ENCODE measurements around the gene CHPT1.

Gene CHPT1

DNA sequence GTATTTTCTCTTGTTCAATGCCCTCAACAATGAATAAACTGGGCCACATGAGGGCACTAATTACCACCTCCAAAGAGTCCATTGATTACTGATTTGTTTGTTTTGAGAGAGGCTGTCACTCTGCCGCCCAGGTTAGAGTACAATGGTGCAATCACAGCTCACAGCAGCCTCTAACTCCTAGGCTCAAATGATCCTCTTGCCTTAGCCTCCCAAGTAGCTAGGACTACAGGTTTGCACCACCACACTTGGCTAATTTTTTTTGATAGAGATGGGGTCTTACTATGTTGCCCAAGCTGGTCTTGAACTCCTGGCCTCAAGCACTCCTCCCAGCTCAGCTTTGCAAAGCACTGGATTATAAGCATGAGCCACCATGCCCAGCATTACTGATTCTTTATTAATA is 70.1 kb downstream of the CHPT1 start:
- DNase-seq: no peak

- DNase-seq: no peak
These were observed 71.3 kb downstream of the CHPT1 start for GRCh38 chr12:101768781-101769180.

GRCh38 chr12:101769865-101770264 is 72.4 kb downstream of the CHPT1 start:
- DNase-seq: no peak

DNA sequence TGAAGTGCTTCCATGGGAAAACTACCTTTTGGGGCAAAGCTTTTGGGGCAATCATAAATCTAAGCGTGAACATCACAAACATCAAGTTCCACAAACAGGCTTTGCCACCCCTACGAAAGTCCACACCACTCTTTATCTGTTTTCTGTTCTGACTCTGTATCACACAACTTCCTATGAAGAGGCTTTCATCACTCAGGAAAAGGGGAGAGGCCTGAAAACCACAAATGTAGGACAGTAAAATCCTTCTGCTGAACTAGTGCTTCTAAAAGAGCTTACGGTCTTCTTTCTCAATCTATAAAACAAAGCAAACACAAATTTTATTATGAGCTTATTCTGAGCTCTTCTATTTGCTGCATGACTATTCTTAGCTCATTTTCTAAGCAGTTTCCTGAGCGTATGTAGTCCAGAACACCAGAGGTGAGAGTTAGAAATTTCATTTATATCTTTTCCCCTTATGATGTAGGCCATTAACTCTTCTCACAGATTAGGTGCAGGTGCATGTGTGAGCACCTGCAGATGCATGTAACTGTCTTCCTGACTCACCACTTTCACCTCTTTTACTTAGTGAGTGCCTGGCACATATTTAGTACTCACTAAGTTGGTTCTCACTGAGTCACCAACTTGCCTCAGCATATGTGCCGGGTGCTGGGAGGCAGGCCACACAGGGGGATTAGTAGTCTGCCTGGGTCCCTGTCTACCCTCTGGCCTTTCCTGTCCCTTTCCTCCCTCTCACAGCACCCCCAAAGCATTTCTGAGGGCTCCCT is 74.8 kb downstream of the CHPT1 start:
- peak; percentile 87 for DNase-seq

DNA sequence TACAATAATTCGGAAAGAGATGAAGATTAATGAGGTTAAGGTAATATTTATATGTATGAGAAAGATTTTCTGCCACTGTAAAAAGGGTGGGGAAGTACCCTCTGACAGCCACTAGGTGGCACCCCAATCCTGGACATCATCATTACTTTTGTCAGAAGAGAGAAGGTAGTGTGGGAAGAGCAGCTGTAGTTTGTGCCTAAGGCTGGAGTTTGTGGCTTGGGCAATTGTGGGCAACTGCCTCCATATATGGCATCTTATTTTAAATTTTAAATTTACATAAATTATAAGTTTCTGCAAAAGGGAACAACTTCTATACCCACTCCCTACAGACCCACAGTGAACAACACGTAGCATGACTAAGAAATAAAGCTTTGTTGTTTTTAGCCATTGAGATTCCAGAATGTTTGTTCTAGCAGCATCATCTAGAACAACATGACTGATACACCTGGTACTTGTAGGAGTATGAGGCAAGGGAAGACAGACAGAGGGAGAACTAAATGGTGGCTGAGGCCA is 76.3 kb downstream of the CHPT1 start:
- DNase-seq: peak; percentile 57

GRCh38 chr12:101775816-101776215 is 78.4 kb downstream of the CHPT1 start:
- no peak for DNase-seq

DNA sequence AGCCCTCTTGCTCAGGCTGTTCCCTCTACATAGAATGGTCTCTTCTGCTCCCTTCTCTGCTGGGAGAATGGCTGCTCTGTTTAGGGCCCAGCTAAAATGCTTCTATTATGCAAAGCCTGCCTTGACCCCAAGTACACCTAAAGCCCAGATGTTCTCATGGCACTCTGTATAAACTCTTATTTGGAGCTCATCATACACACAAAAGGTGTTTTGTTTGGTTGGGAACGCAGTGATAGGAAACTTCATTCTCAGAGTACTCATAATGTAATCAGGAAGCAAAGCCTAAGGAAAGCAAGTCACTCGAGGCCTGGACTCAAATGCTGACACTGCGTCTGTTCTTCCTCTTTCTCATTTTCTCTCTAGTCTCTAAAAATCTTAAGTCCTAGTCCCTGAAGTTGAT is 80.0 kb downstream of the CHPT1 start:
- peak; percentile 72 for DNase-seq

DNA sequence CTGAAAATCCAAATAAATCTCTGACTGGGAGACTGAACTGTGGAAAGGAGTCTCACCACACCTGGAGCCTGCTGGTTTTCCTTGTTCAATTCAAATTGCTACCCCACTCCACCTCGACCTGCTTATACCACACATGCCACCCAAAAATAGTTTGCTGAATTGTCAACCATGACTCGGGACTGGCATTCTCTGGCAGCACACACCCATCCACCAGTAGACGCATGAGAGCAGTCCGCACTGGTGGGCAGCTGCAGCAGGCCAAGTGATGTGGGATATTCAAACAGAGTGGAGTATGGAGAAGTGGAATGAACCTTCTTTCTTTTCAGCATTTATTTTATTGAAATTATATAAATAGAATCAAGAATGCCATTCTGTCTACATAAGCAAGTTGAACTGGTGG is 80.5 kb downstream of the CHPT1 start:
- peak; percentile 49 for DNase-seq

Data from RPMI8226 (cell line).